Measurements from ENCODE around the gene KIAA0040. TPM values are rescaled to one million over a fixed set of nuclear protein-coding genes. Genes with fewer than 3 reads are reported as not detected.

Gene KIAA0040
- polyA plus RNA-seq, 1 donor from 2014 or later, result not detected

DNA sequence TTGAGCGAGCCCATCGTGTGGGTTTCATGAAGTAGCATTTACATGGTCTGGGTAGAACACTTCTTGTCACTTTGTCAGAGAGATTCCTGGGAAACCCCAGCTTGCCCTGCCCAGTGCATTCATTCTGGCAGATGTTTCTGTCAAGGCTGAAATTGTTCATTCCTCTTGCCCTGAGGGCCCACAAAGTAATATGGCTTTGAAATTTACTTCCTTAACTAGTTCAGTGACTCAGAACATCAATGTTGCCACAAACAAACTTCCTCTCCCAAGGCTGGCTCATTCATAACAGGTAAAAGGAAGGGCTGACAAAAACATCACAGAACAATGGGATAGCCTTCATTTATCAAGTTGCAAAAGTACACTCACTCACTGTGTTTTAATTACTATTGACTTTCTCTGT is 5.0 kb upstream of the KIAA0040 start:
- Histone ChIP-seq H3K27me3 (ENCODE audit: insufficient read depth, low read depth, low read length) (peaks cover 21% of the 10 kb centered on the region), H3K36me3 (ENCODE audit: insufficient read depth, low read length) (no peaks in the 10 kb centered on the region), H3K9me3 (ENCODE audit: low read length) (no peaks in the 10 kb centered on the region), H2AFZ (ENCODE audit: low read depth, low read length) (no peak overlapping the region), H3K9me2 (ENCODE audit: insufficient read depth, low read length) (no peaks in the 10 kb centered on the region), H3K79me2 (replicated peaks; ENCODE audit: insufficient read depth, low read length) (no peaks in the 10 kb centered on the region), H3K4me2 (ENCODE audit: low read length) (no peak overlapping the region), H3K27ac (ENCODE audit: low read length) (no peak overlapping the region), H3F3A (ENCODE audit: insufficient read depth, low read length, poor library complexity, severe bottlenecking) (no peaks in the 10 kb centered on the region), H3K9ac (ENCODE audit: low read length) (no peak overlapping the region), H4K20me1 (ENCODE audit: insufficient read depth) (no peaks in the 10 kb centered on the region), H3K4me3 (ENCODE audit: low read length) (no peak overlapping the region)
- TF ChIP-seq SMC3 (conservative IDR thresholded peaks at IDR 0.05; ENCODE audit: poor library complexity), result no peak
- no peak for TF ChIP-seq MXI1 (conservative IDR thresholded peaks at IDR 0.05; ENCODE audit: poor library complexity, severe bottlenecking)
- TF ChIP-seq TAF1 (IDR thresholded peaks at IDR 0.05; ENCODE audit: low read depth), result no peak

DNA sequence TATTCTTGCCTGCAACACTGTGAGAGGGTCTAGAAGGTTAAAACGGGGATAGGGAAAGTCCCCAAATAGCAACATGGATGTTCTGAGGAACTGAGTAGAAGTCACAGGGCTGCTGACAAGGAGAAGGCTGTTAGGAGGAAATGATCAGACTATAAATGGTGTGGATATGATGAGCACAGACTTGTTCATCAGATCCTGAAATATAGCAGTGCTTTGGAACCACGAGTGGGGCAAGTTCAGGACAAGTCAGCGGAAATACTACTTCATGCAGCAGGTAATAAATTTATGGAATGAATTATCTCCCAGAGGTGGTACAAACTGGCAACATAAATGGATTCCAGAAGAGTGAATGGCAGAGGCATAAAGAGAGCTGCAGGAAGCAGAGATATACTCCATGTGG is 3.2 kb upstream of the KIAA0040 start:
- Histone ChIP-seq H3K9me3 (ENCODE audit: low read length) (no peaks in the 10 kb centered on the region), H3K79me2 (replicated peaks; ENCODE audit: insufficient read depth, low read length) (no peaks in the 10 kb centered on the region), H3K36me3 (ENCODE audit: insufficient read depth, low read length) (no peaks in the 10 kb centered on the region), H3K4me2 (ENCODE audit: low read length) (no peak overlapping the region), H3K27ac (ENCODE audit: low read length) (no peak overlapping the region), H3F3A (ENCODE audit: insufficient read depth, low read length, poor library complexity, severe bottlenecking) (no peaks in the 10 kb centered on the region), H2AFZ (ENCODE audit: low read depth, low read length) (no peak overlapping the region), H3K9ac (ENCODE audit: low read length) (no peak overlapping the region), H3K4me3 (ENCODE audit: low read length) (no peak overlapping the region), H4K20me1 (ENCODE audit: insufficient read depth) (no peaks in the 10 kb centered on the region), H3K9me2 (ENCODE audit: insufficient read depth, low read length) (no peaks in the 10 kb centered on the region), H3K27me3 (ENCODE audit: insufficient read depth, low read depth, low read length) (peaks cover 38% of the 10 kb centered on the region)
- TF ChIP-seq, protein P1, sequence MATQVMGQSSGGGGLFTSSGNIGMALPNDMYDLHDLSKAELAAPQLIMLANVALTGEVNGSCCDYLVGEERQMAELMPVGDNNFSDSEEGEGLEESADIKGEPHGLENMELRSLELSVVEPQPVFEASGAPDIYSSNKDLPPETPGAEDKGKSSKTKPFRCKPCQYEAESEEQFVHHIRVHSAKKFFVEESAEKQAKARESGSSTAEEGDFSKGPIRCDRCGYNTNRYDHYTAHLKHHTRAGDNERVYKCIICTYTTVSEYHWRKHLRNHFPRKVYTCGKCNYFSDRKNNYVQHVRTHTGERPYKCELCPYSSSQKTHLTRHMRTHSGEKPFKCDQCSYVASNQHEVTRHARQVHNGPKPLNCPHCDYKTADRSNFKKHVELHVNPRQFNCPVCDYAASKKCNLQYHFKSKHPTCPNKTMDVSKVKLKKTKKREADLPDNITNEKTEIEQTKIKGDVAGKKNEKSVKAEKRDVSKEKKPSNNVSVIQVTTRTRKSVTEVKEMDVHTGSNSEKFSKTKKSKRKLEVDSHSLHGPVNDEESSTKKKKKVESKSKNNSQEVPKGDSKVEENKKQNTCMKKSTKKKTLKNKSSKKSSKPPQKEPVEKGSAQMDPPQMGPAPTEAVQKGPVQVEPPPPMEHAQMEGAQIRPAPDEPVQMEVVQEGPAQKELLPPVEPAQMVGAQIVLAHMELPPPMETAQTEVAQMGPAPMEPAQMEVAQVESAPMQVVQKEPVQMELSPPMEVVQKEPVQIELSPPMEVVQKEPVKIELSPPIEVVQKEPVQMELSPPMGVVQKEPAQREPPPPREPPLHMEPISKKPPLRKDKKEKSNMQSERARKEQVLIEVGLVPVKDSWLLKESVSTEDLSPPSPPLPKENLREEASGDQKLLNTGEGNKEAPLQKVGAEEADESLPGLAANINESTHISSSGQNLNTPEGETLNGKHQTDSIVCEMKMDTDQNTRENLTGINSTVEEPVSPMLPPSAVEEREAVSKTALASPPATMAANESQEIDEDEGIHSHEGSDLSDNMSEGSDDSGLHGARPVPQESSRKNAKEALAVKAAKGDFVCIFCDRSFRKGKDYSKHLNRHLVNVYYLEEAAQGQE (IDR thresholded peaks at IDR 0.05; ENCODE audit: borderline replicate concordance), result no peak
- TF ChIP-seq TAF1 (IDR thresholded peaks at IDR 0.05; ENCODE audit: low read depth), result no peak
- TF ChIP-seq, protein P2, sequence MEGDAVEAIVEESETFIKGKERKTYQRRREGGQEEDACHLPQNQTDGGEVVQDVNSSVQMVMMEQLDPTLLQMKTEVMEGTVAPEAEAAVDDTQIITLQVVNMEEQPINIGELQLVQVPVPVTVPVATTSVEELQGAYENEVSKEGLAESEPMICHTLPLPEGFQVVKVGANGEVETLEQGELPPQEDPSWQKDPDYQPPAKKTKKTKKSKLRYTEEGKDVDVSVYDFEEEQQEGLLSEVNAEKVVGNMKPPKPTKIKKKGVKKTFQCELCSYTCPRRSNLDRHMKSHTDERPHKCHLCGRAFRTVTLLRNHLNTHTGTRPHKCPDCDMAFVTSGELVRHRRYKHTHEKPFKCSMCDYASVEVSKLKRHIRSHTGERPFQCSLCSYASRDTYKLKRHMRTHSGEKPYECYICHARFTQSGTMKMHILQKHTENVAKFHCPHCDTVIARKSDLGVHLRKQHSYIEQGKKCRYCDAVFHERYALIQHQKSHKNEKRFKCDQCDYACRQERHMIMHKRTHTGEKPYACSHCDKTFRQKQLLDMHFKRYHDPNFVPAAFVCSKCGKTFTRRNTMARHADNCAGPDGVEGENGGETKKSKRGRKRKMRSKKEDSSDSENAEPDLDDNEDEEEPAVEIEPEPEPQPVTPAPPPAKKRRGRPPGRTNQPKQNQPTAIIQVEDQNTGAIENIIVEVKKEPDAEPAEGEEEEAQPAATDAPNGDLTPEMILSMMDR (IDR thresholded peaks at IDR 0.05; ENCODE audit: poor library complexity, severe bottlenecking), result no peak
- no peak for TF ChIP-seq RAD21 (conservative IDR thresholded peaks at IDR 0.05)
- no peak for TF ChIP-seq MXI1 (conservative IDR thresholded peaks at IDR 0.05; ENCODE audit: poor library complexity, severe bottlenecking)
- TF ChIP-seq SMC3 (conservative IDR thresholded peaks at IDR 0.05; ENCODE audit: poor library complexity), result no peak
- no peak for TF ChIP-seq EZH2 (IDR thresholded peaks at IDR 0.05; ENCODE audit: borderline replicate concordance, insufficient read depth, low read length, poor library complexity, severe bottlenecking)
- TF ChIP-seq EP300 (conservative IDR thresholded peaks at IDR 0.05; ENCODE audit: poor library complexity, severe bottlenecking), result no peak
- no peak for TF ChIP-seq POLR2AphosphoS5 (IDR thresholded peaks at IDR 0.05)

DNA sequence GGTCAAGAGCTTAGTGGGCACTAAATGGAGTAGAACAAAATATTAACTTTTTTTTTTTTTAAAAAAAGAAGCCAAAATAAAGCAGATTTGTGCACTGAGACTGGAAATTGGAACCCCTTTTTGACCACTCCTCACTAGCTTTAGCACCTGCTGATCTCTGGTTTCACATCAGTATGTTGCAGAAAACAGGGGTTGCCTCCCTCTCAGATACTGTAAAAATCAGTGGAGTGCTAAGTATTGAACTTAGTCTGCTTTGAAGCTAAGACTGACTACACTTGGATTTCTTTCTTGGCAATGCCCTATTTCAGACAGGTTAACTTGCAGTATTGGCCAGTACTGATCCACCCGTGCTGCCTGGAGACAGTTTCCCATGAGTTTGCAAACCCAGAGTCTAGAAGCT is 2.7 kb upstream of the KIAA0040 start:
- no peak for TF ChIP-seq POLR2AphosphoS5 (IDR thresholded peaks at IDR 0.05)
- TF ChIP-seq EZH2 (IDR thresholded peaks at IDR 0.05; ENCODE audit: borderline replicate concordance, insufficient read depth, low read length, poor library complexity, severe bottlenecking), result no peak
- TF ChIP-seq, protein P2 (IDR thresholded peaks at IDR 0.05; ENCODE audit: poor library complexity, severe bottlenecking), result no peak
- TF ChIP-seq SMC3 (conservative IDR thresholded peaks at IDR 0.05; ENCODE audit: poor library complexity), result no peak
- no peak for TF ChIP-seq EP300 (conservative IDR thresholded peaks at IDR 0.05; ENCODE audit: poor library complexity, severe bottlenecking)
- no peak for TF ChIP-seq MXI1 (conservative IDR thresholded peaks at IDR 0.05; ENCODE audit: poor library complexity, severe bottlenecking)
- H3K9ac ChIP-seq (ENCODE audit: low read length), result no peak overlapping the region
- no peak overlapping the region for H3K27ac ChIP-seq (ENCODE audit: low read length)
- H3K4me2 ChIP-seq (ENCODE audit: low read length), result no peak overlapping the region
- no peaks in the 10 kb centered on the region for H3K9me2 ChIP-seq (ENCODE audit: insufficient read depth, low read length)
- no peaks in the 10 kb centered on the region for H4K20me1 ChIP-seq (ENCODE audit: insufficient read depth)
- no peaks in the 10 kb centered on the region for H3K36me3 ChIP-seq (ENCODE audit: insufficient read depth, low read length)
- H3K9me3 ChIP-seq (ENCODE audit: low read length), result no peaks in the 10 kb centered on the region
- H3K27me3 ChIP-seq (ENCODE audit: insufficient read depth, low read depth, low read length), result peaks cover 43% of the 10 kb centered on the region
- H3F3A ChIP-seq (ENCODE audit: insufficient read depth, low read length, poor library complexity, severe bottlenecking), result no peaks in the 10 kb centered on the region
- no peak overlapping the region for H2AFZ ChIP-seq (ENCODE audit: low read depth, low read length)
- H3K4me3 ChIP-seq (ENCODE audit: low read length), result no peak overlapping the region
- no peaks in the 10 kb centered on the region for H3K79me2 ChIP-seq (replicated peaks; ENCODE audit: insufficient read depth, low read length)
